GM06990 (cell line): ENCODE data around the gene COL18A1.

Experiments used
- DNase-seq: peaks from one replicate; pipeline ENCODE4 v3.0.0-alpha.2; 2011; ENCODE audit not compliant: insufficient read length; ENCODE audit errors: extremely low read depth
- H3K27me3 ChIP-seq: replicated peaks from 2 replicates; pipeline ENCODE4 v1.6.0; 2011; ENCODE audit warnings: low read length; ENCODE audit not compliant: control insufficient read depth, insufficient read depth
- H3K36me3 ChIP-seq: 2 replicates; pipeline ENCODE4 v1.5.1; 2011; ENCODE audit warnings: low read length; ENCODE audit not compliant: control insufficient read depth, insufficient read depth
- H3K4me3 ChIP-seq: replicated peaks from 2 replicates; pipeline ENCODE4 v1.5.1; 2011; ENCODE audit warnings: low read depth, mild to moderate bottlenecking, control low read depth, low read length
- CTCF ChIP-seq: IDR thresholded peaks from 2 replicates; pipeline ENCODE4 v1.5.1; 2011; ENCODE audit warnings: low read length, control low read depth, mild to moderate bottlenecking, inconsistent platforms; ENCODE audit not compliant: insufficient read depth, poor library complexity, severe bottlenecking

Gene COL18A1

GRCh38 chr21:45391743-45392572 lies 13.0 kb upstream of the COL18A1 start:
- no peak for DNase-seq

GRCh38 chr21:45392573-45392971 lies 12.4 kb upstream of the COL18A1 start:
- no peak for DNase-seq
- Histone ChIP-seq H3K36me3 (no peaks in the 10 kb centered on the region), H3K27me3 (peaks cover 2% of the 10 kb centered on the region), H3K4me3 (no peak overlapping the region)
- no peak for TF ChIP-seq CTCF

More at GRCh38 chr21:45391743-45392572, 13.0 kb upstream of the COL18A1 start:
- Histone ChIP-seq H3K36me3 (no peaks in the 10 kb centered on the region), H3K27me3 (peaks cover 3% of the 10 kb centered on the region), H3K4me3 (no peak overlapping the region)
- TF ChIP-seq CTCF: no peak

GRCh38 chr21:45393021-45393420 lies 11.9 kb upstream of the COL18A1 start:
- Histone ChIP-seq H3K4me3 (no peak overlapping the region), H3K36me3 (no peaks in the 10 kb centered on the region), H3K27me3 (peaks cover 2% of the 10 kb centered on the region)
- TF ChIP-seq CTCF: no peak
- no peak for DNase-seq

DNA sequence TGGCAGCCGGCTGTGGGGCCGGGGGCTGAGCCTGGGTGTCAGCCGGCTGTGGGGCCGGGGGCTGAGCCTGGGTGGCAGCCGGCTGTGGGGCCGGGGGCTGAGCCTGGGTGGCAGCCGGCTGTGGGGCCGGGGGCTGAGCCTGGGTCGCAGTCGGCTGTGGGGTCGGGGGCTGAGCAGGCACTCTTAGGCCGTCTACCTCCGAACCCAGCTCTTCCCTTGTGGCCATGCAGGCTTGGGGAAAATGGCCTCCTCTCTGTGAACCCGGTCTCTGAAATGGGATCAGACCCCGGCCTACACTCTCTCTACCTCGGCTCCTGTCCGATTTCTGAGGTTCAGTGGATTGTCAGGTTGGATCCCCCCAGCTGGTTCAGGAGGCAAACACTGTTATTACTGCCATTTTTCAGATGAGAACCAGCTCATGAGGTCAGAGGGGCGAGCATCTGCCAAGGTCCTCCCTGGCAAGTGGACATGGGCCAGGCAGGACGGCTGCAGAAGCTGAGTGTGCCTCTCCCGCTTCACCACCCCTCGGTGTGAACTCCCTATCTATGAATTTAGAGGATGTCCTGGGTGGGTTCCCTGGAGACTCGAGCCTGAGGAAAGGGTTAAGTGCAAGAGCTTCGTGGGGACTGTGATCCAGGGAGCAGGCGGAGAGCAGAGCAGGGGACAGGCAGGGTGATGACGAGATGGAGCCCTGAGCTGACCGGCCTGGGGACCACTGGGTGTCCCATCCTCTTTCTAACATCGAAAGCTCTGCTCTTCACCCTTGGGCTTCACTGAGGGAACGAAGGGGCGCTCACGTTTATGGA lies 10.9 kb upstream of the COL18A1 start:
- H3K27me3 ChIP-seq: no peaks in the 10 kb centered on the region; the same call in 1 of the 2 replicates
- DNase-seq: no peak
- H3K4me3 ChIP-seq: no peak overlapping the region
- no peak for TF ChIP-seq CTCF
- no peaks in the 10 kb centered on the region for H3K36me3 ChIP-seq

GRCh38 chr21:45396620-45396995 lies 8.4 kb upstream of the COL18A1 start:
- no peak for DNase-seq
- H3K4me3 ChIP-seq: no peak overlapping the region
- no peak for TF ChIP-seq CTCF
- no peaks in the 10 kb centered on the region for H3K36me3 ChIP-seq
- H3K27me3 ChIP-seq: no peaks in the 10 kb centered on the region; the same call in 1 of the 2 replicates
